Ovary (tissue), 3 donors: ENCODE results near the gene MED22.

Source experiments
- CTCF ChIP-seq, 3 donors: fragments of 450-650 bp in 2 of 3; fragments of 200-600 bp in 1 of 3; IDR thresholded peaks; one replicate each; pipeline versions ENCODE4 v1.5.1 to v1.8.0; 2016 to 2022; ENCODE audit warnings: antibody characterized with exemption in 3 of 3, mild to moderate bottlenecking in 1 of 3
- EP300 ChIP-seq: sonication (generic); formaldehyde crosslinking; IDR thresholded peaks from one replicate; pipeline ENCODE4 v1.6.1; 2017; ENCODE audit warnings: antibody characterized with exemption
- POLR2A ChIP-seq: fragments of 450-650 bp; IDR thresholded peaks from one replicate; pipeline ENCODE4 v1.6.1; 2017; ENCODE audit warnings: antibody characterized with exemption, mild to moderate bottlenecking, moderate library complexity
- donor health status: DM: no; HTN: no; CAD: no.

GRCh38 chr9:133375116-133375723 is 27.3 kb upstream of the MED22 start:
- TF ChIP-seq CTCF (IDR thresholded peaks at IDR 0.05) (no peak), EP300 (no peak), POLR2A (no peak)
